ES-I3 (cell line): ENCODE data around the gene BAZ1A.
"Not testable (repeated sequence)": the region's sequence is repeated elsewhere in the genome, so short reads cannot be mapped to it uniquely, and the experiment has no call there.

Source experiments
- H3K36me3 ChIP-seq: 2 replicates; pipeline ENCODE4 v1.6.1; 2013; ENCODE audit warnings: mild to moderate bottlenecking, low read length, control low read depth, moderate library complexity; ENCODE audit not compliant: insufficient read depth
- H3K4me1 ChIP-seq: 2 replicates; pipeline ENCODE4 v1.6.1; 2013; ENCODE audit warnings: mild to moderate bottlenecking, control low read depth, low read length; ENCODE audit not compliant: insufficient read depth
- H3K9ac ChIP-seq: 2 replicates; pipeline ENCODE4 v1.6.1; 2013; ENCODE audit warnings: low read depth, mild to moderate bottlenecking, low read length, moderate library complexity
- H3K9me3 ChIP-seq: 2 replicates; pipeline ENCODE4 v1.6.1; 2013; ENCODE audit warnings: mild to moderate bottlenecking, low read length, moderate library complexity; ENCODE audit not compliant: control insufficient read depth, insufficient read depth

BAZ1A gene

DNA sequence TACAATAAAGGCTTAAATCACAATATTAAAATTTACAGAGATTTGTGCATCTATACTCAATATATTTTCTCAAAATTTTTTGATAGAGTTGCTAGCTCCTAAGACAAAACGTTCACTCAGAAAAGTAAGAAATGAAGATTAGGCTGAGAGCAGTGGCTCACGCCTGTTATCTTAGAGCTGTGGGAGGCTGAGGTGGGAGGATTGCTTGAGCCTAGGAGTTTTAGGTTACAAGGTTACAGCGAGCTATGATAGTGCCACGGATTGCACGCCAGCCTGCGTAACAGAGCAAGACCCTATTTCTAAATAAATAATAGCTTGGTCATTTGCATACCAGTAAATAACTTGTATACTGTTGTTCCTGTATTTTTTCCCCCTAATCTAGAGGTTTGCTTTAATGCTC, 125.8 kb downstream of the BAZ1A start:
- Histone ChIP-seq H3K4me1 (no peaks in the 10 kb centered on the region; the same call in 1 of the 2 replicates), H3K9me3 (no peaks in the 10 kb centered on the region), H3K36me3 (no peaks in the 10 kb centered on the region), H3K9ac (no peak overlapping the region)

DNA sequence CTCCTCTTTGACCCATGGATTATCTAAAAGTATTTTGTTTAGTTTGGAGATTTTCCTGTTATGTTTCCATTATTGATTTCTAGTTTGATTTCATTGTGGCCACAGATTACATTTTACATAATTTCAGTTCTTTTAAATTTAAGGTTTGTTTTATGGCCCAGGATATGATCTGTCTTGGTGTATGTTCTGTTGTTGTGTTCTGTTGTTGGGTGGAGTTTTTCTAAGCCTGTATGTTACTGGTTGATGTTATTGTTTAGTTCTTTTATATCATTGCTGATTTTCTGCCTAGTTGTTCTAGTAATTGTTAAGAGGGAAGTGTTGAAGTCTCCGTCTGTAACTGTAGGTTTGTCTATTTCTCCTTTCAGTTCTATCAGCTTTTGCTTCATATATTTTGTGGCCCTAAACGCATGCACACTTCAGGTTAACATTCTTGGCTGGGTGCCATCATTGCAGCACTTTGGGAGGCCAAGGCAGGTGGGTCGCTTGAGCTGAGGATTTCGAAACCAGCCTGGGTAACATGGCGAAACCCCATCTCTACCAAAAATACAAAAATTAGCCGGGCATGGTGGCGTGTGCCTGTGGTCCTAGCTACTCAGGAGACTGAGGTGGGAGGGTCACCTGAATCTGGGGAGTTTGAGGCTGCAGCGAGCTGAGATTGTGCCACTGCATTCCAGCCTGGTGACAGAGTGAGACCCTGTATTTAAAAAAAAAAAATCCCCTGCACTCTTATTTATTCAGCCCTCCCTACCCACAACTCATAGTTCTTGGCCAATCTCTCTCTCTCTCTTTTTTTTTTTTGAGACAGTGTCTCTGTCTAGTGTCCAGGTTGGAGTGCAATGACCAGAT, 132.7 kb downstream of the BAZ1A start:
- H3K9ac ChIP-seq = no peak overlapping the region
- no peaks in the 10 kb centered on the region for H3K9me3 ChIP-seq

DNA sequence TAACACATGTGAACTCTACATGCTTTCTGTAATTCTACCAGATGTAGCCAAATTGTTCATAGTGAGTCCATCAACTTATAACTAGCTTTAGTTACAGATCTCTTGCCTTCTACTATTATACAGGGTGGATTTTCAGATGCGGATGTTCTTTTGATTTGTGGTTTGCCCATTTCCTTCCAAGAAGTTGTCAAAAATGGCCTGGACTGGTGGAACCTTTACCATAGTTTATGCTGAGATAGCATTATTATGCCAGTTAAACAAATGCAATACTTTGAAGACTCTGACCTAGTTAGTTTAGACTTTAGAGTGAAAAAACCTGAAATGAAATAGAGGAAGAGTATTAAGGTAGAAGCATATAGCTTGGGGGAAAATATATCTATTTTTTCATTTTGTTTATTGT, 133.3 kb downstream of the BAZ1A start:
- H3K36me3 ChIP-seq = no peaks in the 10 kb centered on the region
- no peaks in the 10 kb centered on the region; the same call in 1 of the 2 replicates for H3K4me1 ChIP-seq
- H3K9ac ChIP-seq = no peak overlapping the region
- no peaks in the 10 kb centered on the region for H3K9me3 ChIP-seq

More for the DNA sequence above, 132.7 kb downstream of the BAZ1A start:
- H3K36me3 ChIP-seq = no peaks in the 10 kb centered on the region
- H3K4me1 ChIP-seq = no peaks in the 10 kb centered on the region; the same call in 1 of the 2 replicates

- H3K36me3 ChIP-seq, H3K9ac ChIP-seq, H3K9me3 ChIP-seq, H3K4me1 ChIP-seq: not testable (repeated sequence)
Observed at GRCh38 chr14:34740139-34740538, 135.0 kb downstream of the BAZ1A start.

GRCh38 chr14:34737079-34737478, 138.1 kb downstream of the BAZ1A start:
- not testable (repeated sequence) for H3K36me3 ChIP-seq, H3K9ac ChIP-seq, H3K9me3 ChIP-seq, H3K4me1 ChIP-seq

DNA sequence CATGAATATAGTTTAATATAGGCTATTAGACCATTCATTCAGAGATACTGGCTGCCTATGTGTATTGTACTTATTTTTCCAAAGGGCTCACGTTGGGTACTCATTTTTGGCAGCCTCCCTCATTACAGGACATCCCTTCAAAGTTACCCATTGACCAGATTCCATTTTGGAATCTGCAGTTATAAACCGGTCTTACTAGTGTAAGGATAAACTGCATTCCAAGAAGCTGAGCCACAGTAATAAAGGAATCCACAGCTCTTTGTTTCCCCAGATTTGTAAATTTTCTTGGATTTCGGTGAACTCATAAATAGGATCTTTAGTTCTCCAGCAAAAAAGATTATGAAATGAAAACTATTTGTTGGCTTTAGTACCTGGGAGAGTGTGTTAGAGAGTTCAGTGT, 141.9 kb downstream of the BAZ1A start:
- Histone ChIP-seq H3K36me3 (no peaks in the 10 kb centered on the region), H3K9ac (no peak overlapping the region), H3K4me1 (no peaks in the 10 kb centered on the region), H3K9me3 (no peaks in the 10 kb centered on the region)

GRCh38 chr14:34732802-34733201, 142.4 kb downstream of the BAZ1A start:
- no peaks in the 10 kb centered on the region for H3K9me3 ChIP-seq
- H3K4me1 ChIP-seq = no peaks in the 10 kb centered on the region
- H3K36me3 ChIP-seq = no peaks in the 10 kb centered on the region
- no peak overlapping the region for H3K9ac ChIP-seq

- Histone ChIP-seq H3K9me3 (no peaks in the 10 kb centered on the region), H3K9ac (no peak overlapping the region), H3K36me3 (no peaks in the 10 kb centered on the region), H3K4me1 (no peaks in the 10 kb centered on the region)
Observed at GRCh38 chr14:34723867-34724266, 151.3 kb downstream of the BAZ1A start.

DNA sequence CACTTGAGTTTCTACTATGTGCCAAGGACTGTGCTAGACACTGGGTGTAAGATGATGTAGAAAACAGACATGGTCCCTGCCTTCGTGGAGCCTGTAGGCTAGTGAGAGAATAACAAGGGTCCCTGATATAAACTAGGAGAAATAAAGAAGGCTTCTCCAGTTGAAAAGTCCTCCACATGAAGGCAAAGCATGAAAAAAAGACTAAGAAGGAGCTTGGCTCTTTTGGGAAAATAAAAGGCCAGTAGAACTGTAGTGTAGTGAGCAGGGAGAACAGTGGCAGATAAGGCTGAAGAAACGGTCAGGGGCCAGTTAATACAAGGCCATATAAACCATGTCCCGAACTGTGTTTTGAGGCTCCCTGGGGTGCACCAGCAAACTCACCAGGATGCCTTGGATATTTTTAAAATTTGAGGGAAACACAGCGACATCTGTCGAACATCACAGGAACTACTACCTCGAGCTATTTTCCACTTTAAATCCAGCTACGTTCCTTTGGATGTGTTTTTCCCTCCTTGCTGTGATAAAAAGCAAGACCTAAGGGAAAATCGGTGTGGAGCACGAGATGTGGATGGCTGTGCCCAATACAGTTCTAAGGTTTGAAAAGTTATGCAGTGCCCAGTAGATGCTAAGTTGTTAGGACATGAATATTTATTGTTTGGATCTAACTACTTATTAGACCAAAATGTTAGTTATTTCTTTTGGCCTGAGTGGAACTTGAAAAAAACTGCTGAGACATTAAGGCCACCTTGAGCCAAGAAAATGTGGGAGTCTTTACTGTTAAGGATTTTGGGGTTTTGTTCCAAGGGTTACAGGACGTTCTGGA, 152.2 kb downstream of the BAZ1A start:
- no peaks in the 10 kb centered on the region for H3K36me3 ChIP-seq
- H3K9me3 ChIP-seq = no peaks in the 10 kb centered on the region
- H3K9ac ChIP-seq = no peak overlapping the region
- no peaks in the 10 kb centered on the region for H3K4me1 ChIP-seq

DNA sequence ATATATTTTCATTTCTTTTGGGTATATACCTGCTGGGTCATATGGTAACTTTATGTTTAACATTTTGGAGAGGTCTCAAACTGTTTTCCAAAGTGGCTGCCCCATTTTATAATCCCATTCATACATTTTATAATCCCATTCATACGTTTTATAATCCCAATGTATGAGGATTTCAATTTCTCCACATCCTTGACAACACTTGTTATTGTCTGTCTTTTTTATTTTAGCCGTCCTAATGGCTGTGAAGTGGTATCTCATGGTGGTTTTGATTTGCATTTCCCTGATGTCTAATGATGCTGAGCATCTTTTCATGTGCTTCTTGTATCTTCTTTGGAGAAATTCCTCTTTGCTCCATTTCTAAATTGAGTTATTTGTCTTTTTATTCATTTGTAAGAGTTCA, 154.0 kb downstream of the BAZ1A start:
- no peak overlapping the region for H3K9ac ChIP-seq
- no peaks in the 10 kb centered on the region for H3K9me3 ChIP-seq
- no peaks in the 10 kb centered on the region for H3K4me1 ChIP-seq
- H3K36me3 ChIP-seq = no peaks in the 10 kb centered on the region

DNA sequence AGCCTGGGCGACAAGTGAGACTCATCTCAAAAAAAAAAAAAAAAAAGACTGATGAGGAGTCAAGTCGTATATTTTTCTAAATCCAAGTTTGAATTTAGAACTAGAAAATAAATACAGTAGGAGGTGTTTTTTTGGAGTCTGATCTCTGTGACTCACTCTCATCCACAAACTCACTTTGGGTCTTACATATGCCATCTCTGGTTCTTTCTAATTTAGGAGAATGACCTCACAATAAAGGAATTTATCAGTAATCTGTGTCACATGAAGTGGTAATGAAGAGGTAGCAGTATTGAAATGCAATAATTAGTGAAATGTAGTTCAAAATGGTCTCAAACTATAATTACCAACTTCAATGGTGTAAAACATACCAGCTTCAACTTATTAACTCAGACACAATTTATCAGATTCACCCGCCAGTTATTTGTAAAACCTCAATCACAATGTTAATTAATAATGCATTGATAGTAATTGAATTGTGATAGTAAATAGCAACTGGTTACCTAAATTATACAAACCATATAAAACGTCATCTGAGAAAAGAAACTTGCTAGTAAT, 156.3 kb downstream of the BAZ1A start:
- no peaks in the 10 kb centered on the region for H3K9me3 ChIP-seq
- H3K4me1 ChIP-seq = no peaks in the 10 kb centered on the region; the same call in 1 of the 2 replicates
- H3K36me3 ChIP-seq = no peaks in the 10 kb centered on the region
- no peak overlapping the region for H3K9ac ChIP-seq

DNA sequence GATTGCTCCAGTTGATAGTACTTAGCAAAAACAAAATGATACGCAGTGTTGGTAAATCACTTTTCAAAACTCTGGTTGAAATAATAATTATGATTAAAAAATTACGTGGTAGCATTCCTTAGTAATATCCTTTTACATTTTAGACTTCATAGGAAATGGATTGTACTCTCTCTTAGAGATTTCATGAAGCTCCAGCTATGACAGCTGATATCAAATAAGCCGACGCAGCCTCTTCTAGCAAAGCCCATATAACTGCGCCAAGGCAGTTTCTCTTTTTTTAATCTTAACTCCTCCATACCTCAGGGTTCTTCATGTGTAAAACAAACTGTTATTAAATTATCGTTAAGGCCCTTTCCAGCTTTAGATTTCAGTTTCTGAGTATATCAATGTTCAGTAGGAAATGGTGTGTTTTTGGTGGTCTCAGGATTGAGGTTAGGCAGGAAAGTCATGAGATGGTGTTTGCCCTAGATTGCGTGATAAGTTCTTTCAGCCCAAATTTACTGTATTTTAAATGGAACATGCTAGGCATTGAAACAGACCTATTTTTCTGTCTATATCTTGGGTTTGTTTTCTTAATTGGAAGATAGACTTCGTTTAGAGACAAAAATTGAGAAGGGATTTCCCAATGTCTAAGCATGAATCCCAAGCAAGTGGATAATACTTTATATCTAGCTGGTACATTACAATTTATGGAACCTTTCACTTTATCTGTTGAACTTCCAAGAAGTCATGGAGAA, 159.9 kb downstream of the BAZ1A start:
- H3K9ac ChIP-seq = peak overlapping the region; percentile 97; the same call in 1 of the 2 replicates
- H3K36me3 ChIP-seq = peaks cover 8% of the 10 kb centered on the region; the same call in 1 of the 2 replicates

GRCh38 chr14:34714320-34715126, 160.6 kb downstream of the BAZ1A start, which contains the start of gene CFL2:
CFL2 (minus strand) TSS chr14:34714593; CDS start chr14:34714540, 53 bp downstream.
- peaks cover 4% of the 10 kb centered on the region; the same call in 1 of the 2 replicates for H3K4me1 ChIP-seq
- H3K9me3 ChIP-seq = no peaks in the 10 kb centered on the region

More for the DNA sequence above, 159.9 kb downstream of the BAZ1A start:
- H3K4me1 ChIP-seq = peaks cover 4% of the 10 kb centered on the region; the same call in 1 of the 2 replicates
- no peaks in the 10 kb centered on the region for H3K9me3 ChIP-seq

More at GRCh38 chr14:34714320-34715126, 160.6 kb downstream of the BAZ1A start, which contains the start of gene CFL2:
- Histone ChIP-seq H3K9ac (peak within 1 kb of the TSS; percentile 97), H3K36me3 (peaks cover 8% of the 10 kb centered on the region; the same call in 1 of the 2 replicates)
